Astrocyte (in vitro differentiated cells and primary cell): ENCODE data around the gene DCDC1. TPM values are rescaled to one million over a fixed set of nuclear protein-coding genes. Genes with fewer than 3 reads are reported as not detected.

Experiments
- DNase-seq: peaks from one replicate; pipeline ENCODE4 v3.0.0-alpha.2; 2010; ENCODE audit warnings: low read depth
- FAIRE-seq: peaks from 2 replicates; lab custom pipeline; 2011; peaks lifted over from hg19 to GRCh38; lab: Jason Lieb, UNC
- H2AFZ ChIP-seq: 2 replicates; pipeline ENCODE4 v1.6.0; 2012; ENCODE audit warnings: low read depth, low read length, inconsistent platforms
- H3K27ac ChIP-seq: 2 replicates; pipeline ENCODE4 v1.5.1; 2011; ENCODE audit warnings: low read depth, low read length, inconsistent platforms
- H3K27me3 ChIP-seq: 2 replicates; pipeline ENCODE4 v1.6.0; 2011; ENCODE audit warnings: low read length, inconsistent platforms; ENCODE audit not compliant: insufficient read depth
- H3K36me3 ChIP-seq: 2 replicates; pipeline ENCODE4 v1.5.1; 2011; ENCODE audit warnings: low read length, inconsistent platforms; ENCODE audit not compliant: insufficient read depth
- H3K4me1 ChIP-seq: 2 replicates; pipeline ENCODE4 v1.5.1; 2011; ENCODE audit warnings: low read length, inconsistent platforms; ENCODE audit not compliant: insufficient read depth
- H3K4me2 ChIP-seq: 2 replicates; pipeline ENCODE4 v1.6.0; 2012; ENCODE audit warnings: low read length, inconsistent platforms
- H3K4me3 ChIP-seq: 2 replicates; pipeline ENCODE4 v1.5.1; 2011; ENCODE audit warnings: low read depth, mild to moderate bottlenecking, low read length, inconsistent platforms; ENCODE audit not compliant: insufficient read depth
- H3K79me2 ChIP-seq: 2 replicates; pipeline ENCODE4 v1.6.0; 2012; ENCODE audit warnings: mild to moderate bottlenecking, low read length, inconsistent platforms; ENCODE audit not compliant: insufficient read depth
- H3K9ac ChIP-seq: 2 replicates; pipeline ENCODE4 v1.6.0; 2012; ENCODE audit warnings: mild to moderate bottlenecking, low read length, inconsistent platforms
- H3K9me3 ChIP-seq: 2 replicates; pipeline ENCODE4 v1.5.1; 2012; ENCODE audit warnings: low read depth, mild to moderate bottlenecking, low read length, inconsistent platforms; ENCODE audit not compliant: insufficient read depth
- H4K20me1 ChIP-seq: 2 replicates; pipeline ENCODE4 v1.6.0; 2012; ENCODE audit warnings: low read length, inconsistent platforms; ENCODE audit not compliant: insufficient read depth
- H3K27ac Mint-ChIP-seq: one replicate; pipeline ENCODE4 v1.8.0; 2021; ENCODE audit warnings: mild to moderate bottlenecking, mixed read lengths; ENCODE audit not compliant: unreplicated experiment
- H3K27me3 Mint-ChIP-seq: one replicate; pipeline ENCODE4 v1.8.0; 2021; ENCODE audit warnings: low read depth, mixed read lengths; ENCODE audit not compliant: unreplicated experiment
- H3K36me3 Mint-ChIP-seq: one replicate; pipeline ENCODE4 v1.8.0; 2021; ENCODE audit warnings: low read depth, mixed read lengths; ENCODE audit not compliant: unreplicated experiment
- H3K4me1 Mint-ChIP-seq: one replicate; pipeline ENCODE4 v1.8.0; 2021; ENCODE audit warnings: low read depth, mixed read lengths; ENCODE audit not compliant: unreplicated experiment
- H3K4me3 Mint-ChIP-seq: one replicate; pipeline ENCODE4 v1.8.0; 2021; ENCODE audit warnings: mild to moderate bottlenecking, moderate library complexity, mixed read lengths; ENCODE audit not compliant: unreplicated experiment
- H3K9me3 Mint-ChIP-seq: one replicate; pipeline ENCODE4 v1.8.0; 2021; ENCODE audit warnings: mild to moderate bottlenecking, mixed read lengths; ENCODE audit not compliant: unreplicated experiment
- CTCF ChIP-seq: IDR thresholded peaks from 2 replicates; pipeline ENCODE4 v1.5.1; 2011; ENCODE audit warnings: low read depth, mild to moderate bottlenecking, inconsistent platforms, low read length, moderate library complexity; ENCODE audit not compliant: insufficient read depth
- EZH2 ChIP-seq: IDR thresholded peaks from 2 replicates; pipeline ENCODE4 v1.6.1; 2012; ENCODE audit warnings: mild to moderate bottlenecking, low read length, inconsistent platforms; ENCODE audit not compliant: insufficient read depth
- total RNA-seq: library from RNA; stranded (reverse); gene quantifications from 2 replicates; pipeline ENCODE4 v1.2.1, GENCODE V29; 2021

Gene DCDC1
- total RNA-seq, 1 donor from 2014 or later = 1.4 TPM

DNA sequence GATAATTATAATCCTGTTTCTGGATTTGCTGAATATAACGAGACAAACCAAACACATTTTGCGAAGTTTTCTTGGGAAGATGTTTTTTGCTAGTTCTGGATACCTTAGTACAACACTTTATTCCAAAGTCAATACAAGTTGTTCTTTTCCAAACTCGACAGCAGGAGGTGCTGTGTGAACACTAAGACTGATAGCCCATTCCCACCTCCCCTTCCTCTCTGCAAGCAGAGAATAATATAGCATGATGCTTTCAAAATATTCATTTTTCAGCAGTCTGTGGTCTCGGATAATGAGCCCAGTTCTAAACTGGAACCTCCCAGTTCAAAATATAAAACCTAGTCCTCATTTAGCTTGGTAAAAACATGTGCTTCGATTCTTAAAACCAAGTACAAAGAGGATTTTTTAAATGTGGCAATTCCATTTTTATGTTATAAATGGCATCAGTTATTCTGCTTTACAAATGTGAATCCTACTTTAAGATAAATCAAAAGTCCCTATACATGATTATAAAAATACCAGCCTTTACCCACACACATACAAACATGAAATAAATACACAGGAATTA, 129.1 kb downstream of the DCDC1 start:
- peaks cover 9% of the 10 kb centered on the region for H3K4me1 Mint-ChIP-seq
- FAIRE-seq = peak; percentile 41

GRCh38 chr11:31237819-31238760, 131.4 kb downstream of the DCDC1 start:
- Histone ChIP-seq H3K36me3 (no peaks in the 10 kb centered on the region), H3K79me2 (no peaks in the 10 kb centered on the region), H3K9ac (no peak overlapping the region), H3K9me3 (no peaks in the 10 kb centered on the region), H3K4me3 (no peak overlapping the region), H3K27me3 (no peaks in the 10 kb centered on the region), H3K4me1 (no peaks in the 10 kb centered on the region), H2AFZ (peak overlapping the region; percentile 67), H4K20me1 (no peaks in the 10 kb centered on the region), H3K27ac (no peak overlapping the region), H3K4me2 (no peak overlapping the region)
- FAIRE-seq (no peak), DNase-seq (no peak)
- peak overlapping the region; percentile 72 for H3K27ac Mint-ChIP-seq
- no peak overlapping the region for H3K4me3 Mint-ChIP-seq
- H3K9me3 Mint-ChIP-seq = no peaks in the 10 kb centered on the region
- peaks cover 9% of the 10 kb centered on the region for H3K4me1 Mint-ChIP-seq
- no peaks in the 10 kb centered on the region for H3K36me3 Mint-ChIP-seq
- no peaks in the 10 kb centered on the region for H3K27me3 Mint-ChIP-seq
- no peak for TF ChIP-seq CTCF
- no peak for TF ChIP-seq EZH2

More for the DNA sequence above, 129.1 kb downstream of the DCDC1 start:
- no peak overlapping the region for H3K4me2 ChIP-seq
- no peak overlapping the region for H2AFZ ChIP-seq
- Mint-ChIP-seq H3K27me3 (no peaks in the 10 kb centered on the region), H3K27ac (no peak overlapping the region), H3K4me3 (no peak overlapping the region), H3K9me3 (no peaks in the 10 kb centered on the region), H3K36me3 (no peaks in the 10 kb centered on the region)
- no peaks in the 10 kb centered on the region for H3K36me3 ChIP-seq
- no peaks in the 10 kb centered on the region for H3K27me3 ChIP-seq
- no peak overlapping the region for H3K27ac ChIP-seq
- H3K79me2 ChIP-seq = no peaks in the 10 kb centered on the region
- no peaks in the 10 kb centered on the region for H3K9me3 ChIP-seq
- TF ChIP-seq EZH2 (no peak), CTCF (peak; percentile 58)
- no peak overlapping the region for H3K4me3 ChIP-seq
- DNase-seq = peak; percentile 16
- no peaks in the 10 kb centered on the region for H3K4me1 ChIP-seq
- no peak overlapping the region for H3K9ac ChIP-seq
- H4K20me1 ChIP-seq = no peaks in the 10 kb centered on the region
